GM18505 (cell line): Measurements from ENCODE around the gene MCTP1.
A peak's percentile ranks its signal among the peaks of the same experiment; 100 is the strongest.
"Not testable (repeated sequence)": the region's sequence is repeated elsewhere in the genome, so short reads cannot be mapped to it uniquely, and the experiment has no call there.

ENCODE experiments used
- ATAC-seq: cut with Tn5 transposase; IDR thresholded peaks from one replicate; pipeline ENCODE4 v1.9.1; 2021; ENCODE audit not compliant: unreplicated experiment
- POLR2A ChIP-seq: IDR thresholded peaks from 4 replicates; pipeline ENCODE4 v1.6.1; 2011; ENCODE audit warnings: borderline replicate concordance; ENCODE audit not compliant: insufficient read depth, insufficient read length; ENCODE audit errors: extremely low read depth

The MCTP1 gene

DNA sequence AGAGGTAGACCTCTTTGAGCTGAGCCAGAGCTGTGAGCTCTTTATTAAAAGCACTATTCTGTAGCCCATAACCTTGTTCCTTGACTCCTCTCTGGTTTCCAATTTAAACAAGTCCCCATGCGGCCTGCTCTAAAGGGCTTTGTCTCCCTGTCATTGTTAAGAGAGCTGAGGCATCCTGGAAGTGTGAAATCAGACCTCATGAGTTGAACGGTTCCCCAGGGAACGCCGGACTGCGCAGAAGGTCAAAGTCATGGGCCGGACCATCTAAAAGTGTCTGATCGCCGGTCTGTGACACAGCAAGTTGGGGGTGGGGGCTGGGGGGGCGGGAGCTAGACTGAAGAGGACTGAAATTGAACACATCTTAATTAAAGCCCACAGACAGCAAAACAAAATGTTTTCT lies 400.6 kb downstream of the MCTP1 start:
- ATAC-seq: no peak
- TF ChIP-seq POLR2A: no peak

DNA sequence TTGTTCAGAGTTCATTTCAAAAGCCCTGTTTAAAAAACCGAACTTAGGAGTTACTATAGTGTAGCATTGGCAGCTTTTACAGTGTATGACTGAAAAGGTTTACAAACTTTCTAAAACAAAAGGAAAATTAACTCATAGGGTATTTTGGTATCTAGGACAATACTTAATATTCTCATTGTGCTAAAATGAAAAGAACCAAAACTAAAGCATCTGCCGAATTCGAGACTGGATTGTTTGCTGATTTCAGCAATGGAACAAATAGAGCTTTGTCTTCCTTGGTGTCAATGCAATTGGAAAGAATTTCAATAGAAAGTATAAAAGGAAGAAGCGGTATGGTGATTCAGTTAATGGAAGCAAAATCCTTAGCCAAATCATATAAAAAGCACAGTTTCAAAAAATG lies 412.4 kb downstream of the MCTP1 start:
- ATAC-seq: no peak
- no peak for TF ChIP-seq POLR2A

DNA sequence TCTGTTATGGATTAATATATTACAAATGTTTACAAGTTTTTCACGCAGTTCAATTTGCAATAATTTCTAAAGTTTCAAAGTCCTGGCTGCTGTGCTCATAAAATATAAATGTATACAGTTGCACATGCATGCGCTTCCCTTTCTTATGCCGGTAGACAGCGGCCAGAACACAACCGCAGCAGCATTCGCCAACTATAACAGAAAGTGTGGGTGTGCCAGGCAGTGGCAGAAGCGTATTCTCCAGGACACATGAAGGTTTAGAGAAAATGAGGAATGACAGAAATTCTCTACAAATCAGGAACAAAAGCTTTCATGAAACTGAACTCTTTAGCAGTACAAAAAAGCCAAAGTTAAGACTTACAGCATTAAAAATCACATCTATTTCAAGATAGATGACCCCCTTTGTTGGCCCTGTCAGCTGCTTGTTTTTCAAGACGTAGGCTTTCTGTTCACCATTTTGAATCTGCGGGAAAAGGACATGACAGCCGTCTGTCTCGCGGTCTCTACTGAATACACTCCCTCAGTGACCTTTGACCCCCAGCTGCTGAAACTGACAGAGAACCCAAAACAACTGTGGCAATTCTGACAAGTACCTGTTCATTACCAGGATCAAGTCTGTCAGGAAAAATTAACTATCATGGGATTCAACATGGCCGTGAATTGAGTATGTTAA lies 414.2 kb downstream of the MCTP1 start:
- no peak for ATAC-seq
- no peak for TF ChIP-seq POLR2A

DNA sequence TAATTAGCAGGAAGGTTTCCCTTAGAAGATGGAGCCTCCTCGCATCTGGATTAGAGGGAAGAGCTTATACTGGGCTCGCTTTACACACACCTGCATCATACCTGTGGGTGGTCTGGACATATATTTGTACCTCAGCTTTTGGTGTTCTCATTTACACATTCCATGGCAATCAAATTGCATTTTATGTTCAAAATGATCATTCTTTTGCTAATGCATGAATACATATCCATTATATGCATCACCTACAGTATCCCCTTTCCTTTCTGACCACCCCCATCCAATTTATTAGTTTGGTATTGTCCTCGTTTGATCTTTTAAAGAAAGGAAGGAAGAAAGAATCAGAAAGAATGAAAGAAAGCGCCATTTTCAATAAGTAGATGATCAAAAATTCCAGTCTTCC lies 415.0 kb downstream of the MCTP1 start:
- no peak for TF ChIP-seq POLR2A
- no peak for ATAC-seq

DNA sequence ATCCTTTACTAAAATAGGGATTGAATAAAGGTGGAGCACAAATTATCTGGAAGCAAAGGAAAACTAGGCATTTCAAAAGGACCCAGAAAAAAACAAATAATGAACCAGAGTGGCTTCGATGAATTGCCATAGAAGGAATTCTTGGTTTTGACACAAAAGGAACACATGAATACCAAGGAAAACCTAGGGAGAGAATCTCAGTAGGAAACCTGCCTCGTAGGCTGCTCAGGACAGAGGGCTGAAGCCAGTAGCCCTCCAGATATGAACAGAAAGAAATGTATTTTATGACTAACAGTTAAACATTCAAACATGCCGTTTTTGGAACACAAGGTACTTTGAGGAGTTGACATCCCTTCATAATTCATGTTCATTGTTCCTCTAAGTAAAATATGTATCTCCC lies 420.9 kb downstream of the MCTP1 start:
- no peak for ATAC-seq
- TF ChIP-seq POLR2A: no peak

DNA sequence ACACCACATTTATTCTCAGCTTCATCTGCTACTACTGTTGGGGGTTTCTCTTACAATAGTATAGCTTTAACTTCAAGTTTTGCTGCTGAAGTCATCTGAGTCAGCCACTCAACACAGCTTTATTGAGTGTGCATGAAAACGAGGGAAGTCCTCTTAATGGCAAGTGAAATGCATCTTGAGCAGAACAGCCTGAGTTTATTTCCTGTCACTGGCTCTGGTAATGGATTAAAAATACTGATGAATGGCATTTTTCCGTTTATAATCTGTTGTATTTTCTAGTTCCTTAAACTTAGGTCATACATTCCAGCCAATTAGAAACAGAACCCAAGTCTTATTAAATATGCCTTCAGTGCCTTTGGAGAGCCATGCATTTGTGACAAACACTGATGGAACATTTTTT lies 427.8 kb downstream of the MCTP1 start:
- no peak for TF ChIP-seq POLR2A
- no peak for ATAC-seq

DNA sequence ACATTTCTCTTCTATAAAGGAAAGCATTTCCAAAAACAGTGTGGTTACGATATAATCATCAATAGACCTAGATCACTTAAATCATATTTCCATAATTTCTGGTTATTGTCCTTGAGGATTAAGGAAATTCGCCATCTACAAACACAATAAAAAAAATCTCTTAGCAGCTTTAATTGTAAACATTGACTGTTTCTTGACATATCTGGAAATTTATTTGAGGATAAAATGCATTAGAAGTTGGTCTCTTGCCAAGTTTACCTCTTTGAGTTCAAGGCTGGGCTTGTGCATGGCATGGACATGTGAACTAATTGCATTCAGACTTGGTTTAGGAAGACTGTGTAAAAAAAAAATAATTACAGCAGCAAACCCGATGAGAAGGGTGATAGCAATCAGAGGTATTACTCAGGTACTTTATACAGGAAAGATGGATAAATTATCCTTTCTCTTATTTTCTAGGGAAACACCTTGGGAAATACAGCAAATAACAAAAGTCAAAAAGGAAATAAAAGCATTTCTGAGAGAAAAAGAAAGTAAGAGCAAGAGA lies 428.6 kb downstream of the MCTP1 start:
- ATAC-seq: no peak
- TF ChIP-seq POLR2A: no peak

DNA sequence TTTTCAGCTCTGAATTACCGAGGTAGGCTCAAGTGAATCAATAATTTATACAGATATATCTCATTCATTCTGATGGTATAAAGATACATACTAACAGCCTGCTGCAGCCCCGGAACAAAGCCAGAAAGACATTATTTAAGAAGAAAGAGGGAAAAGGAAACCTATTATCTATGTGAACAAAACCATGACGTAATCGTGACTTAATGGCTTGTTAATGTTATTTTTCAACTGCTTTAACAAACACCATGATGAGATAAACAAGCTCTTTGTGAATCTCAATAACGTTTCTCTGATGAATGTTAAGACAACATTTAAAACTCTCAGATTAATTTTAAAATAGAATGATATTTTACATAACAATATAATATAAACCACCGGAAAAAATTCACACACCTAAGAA lies 429.4 kb downstream of the MCTP1 start:
- TF ChIP-seq POLR2A: no peak
- ATAC-seq: no peak

DNA sequence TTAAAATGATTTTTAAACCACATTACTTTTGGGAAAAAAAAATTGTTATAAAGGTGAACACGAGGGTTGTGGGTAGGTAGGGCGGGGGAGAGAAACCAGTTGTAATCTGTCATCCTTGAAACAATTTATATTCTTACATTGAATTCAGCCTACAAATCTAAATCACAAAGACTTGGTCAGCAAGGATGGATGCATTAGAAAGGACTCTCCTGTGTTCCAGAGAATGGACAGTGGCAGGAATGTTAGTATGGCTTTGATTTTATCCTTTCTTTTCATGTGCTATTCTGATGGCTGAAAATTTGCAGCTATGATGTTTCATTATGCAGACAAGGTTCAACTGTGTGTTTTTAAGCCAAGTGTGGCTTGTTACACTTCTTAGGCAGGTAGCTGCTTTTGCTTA lies 431.8 kb downstream of the MCTP1 start:
- ATAC-seq: no peak
- TF ChIP-seq POLR2A: no peak

DNA sequence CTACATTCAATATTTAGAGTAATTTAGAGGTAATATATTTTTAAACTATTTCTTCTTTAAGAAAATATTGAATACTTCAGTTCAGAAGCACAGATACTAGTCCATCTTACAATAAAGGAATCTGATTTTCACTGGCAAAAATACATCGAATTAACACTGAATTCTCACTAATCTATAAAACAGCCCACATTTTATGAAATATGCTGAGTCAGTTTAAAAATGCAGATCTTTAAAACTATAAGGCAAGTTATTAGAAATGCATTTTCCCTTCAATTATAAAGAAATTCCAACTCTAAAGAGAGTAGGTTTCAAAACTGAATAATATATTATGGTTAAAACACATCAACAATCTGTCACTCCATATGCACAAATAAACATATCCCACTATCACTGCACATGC lies 433.9 kb downstream of the MCTP1 start:
- no peak for ATAC-seq

DNA sequence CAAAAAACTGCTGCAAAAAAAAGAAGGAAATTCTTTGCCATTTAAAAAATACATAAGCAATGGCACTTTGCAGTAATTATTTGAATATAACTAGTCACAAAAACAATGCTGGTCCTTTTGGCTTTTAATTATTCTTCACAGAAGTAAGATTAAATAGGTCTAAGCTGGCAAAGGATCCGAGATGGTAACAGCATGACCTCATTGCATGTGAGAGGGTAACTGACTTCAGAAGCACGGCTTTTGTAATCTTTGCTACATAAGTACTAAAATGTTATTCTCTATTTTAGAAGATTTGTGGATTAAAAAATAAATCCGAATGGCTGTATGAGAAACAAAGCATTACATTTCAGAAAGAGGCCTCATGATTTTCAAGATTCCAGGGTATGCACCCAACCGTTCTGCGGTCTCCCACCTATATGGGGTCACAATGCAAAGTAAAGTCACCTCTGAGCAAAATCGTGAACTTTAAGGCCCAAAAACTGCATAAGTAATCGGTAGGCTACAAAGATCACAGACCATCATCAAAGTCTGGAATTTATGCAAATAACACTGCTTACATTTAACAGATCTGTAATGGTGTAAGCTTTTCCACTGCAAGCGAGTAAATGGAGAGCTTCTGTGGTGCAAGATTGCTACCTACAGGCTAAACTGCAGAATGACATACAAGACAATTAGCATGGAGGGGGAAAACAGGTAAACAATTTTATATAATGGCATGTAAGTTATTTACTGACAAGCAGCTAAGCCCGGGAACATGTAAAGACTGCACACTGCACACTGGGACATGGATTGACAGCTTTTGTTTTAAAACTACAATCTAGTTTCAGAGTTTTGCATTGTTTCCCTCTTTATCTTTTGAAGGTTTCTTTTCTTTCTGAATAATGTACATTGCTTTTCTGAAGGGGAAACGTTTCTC lies 434.8 kb downstream of the MCTP1 start:
- no peak for TF ChIP-seq POLR2A
- peak; percentile 87 for ATAC-seq

More for the DNA sequence above, 433.9 kb downstream of the MCTP1 start:
- TF ChIP-seq POLR2A: no peak

DNA sequence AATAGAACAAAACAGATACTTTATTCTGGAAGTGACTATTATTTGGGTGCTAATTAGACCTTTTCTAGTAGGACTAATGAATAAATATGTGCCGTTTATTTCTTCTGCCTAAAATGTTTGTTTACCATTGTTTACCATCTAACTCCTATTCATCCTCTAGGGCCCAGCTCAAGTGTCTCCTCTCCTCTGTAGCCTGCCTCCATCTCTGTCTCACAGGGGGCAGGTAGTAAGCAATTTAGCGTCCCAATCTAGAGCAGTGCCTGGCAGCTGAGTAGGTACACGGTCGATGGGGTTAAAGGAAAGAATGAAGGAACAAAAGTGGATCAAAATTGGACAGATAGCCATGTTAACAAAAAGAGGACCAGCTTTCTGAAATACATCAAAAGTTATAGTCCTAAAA lies 435.6 kb downstream of the MCTP1 start:
- no peak for TF ChIP-seq POLR2A
- ATAC-seq: no peak

DNA sequence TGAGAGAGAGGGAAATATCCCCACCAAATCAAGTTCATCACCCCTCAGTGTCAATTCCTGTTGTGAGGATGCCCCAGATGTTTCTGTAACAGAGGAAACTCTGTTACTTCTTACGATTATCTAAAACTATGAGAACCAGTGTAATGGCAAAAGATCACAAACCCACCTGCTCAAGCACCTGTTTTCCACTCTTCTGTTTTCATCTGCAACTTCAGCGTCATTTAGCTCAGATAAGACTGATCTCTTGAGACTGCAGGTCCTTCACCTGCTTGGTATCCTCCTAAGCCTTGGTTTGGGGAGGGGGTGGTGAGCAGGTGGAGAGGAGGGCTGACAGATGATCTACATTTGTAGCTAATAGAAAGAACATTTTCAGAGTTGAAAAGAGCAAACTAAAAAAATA lies 437.2 kb downstream of the MCTP1 start:
- TF ChIP-seq POLR2A: no peak
- no peak for ATAC-seq

DNA sequence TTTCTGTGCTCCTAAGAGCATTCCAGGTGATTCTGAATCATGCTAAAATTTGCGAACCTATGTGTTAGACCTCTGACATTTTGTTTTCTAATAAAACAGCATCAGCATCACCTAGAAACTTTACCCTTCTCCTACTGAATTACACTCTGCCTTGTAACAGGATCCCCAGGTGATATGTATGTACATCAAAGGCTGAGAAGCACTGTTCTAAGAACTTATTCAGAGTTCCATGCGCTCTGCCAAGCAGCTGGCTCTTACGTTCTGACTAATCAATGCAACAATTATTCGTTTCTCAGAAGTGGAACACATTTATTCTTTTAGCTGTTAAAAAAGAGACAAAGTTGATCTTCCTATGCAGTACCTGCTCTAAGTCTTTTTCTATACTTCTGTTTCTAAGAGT lies 437.9 kb downstream of the MCTP1 start:
- no peak for TF ChIP-seq POLR2A
- ATAC-seq: no peak

DNA sequence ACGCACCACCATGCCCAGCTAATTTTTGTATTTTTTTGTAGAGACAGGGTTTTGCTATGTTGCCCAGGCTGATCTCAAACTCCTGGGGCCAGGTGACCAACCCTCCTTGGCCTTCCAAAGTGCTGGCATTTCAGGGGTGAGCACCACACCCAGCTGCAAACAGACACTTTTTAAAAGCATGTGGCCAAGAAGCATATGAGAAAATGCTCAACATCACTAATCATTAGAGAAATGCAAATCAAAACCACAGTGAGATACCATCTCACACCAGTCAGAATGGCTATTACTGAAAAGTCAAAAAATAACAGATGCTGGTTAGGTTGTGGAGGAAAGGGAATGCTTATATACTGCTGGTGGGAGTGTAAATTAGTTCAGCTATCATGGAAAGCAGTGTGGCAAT lies 439.2 kb downstream of the MCTP1 start:
- not testable (repeated sequence) for ATAC-seq
